GM23338 (cell line): ENCODE measurements around the gene PIM3. TPM values are rescaled to one million over a fixed set of nuclear protein-coding genes. Genes with fewer than 3 reads are reported as not detected.

Experiments
- ATAC-seq: fragments of 200-7000 bp; cut with Tn5 transposase; 3 replicates; pipeline ENCODE4 v1.9.1; 2020
- DNase-seq: peaks from one replicate; pipeline ENCODE4 v3.0.0-alpha.2; 2015; ENCODE audit warnings: low spot score
- H2AFZ ChIP-seq: fragments of 200-600 bp; sonication (generic); 2 replicates; pipeline ENCODE4 v1.8.0; 2016; ENCODE audit warnings: antibody characterized with exemption, mild to moderate bottlenecking, moderate library complexity
- H3F3A ChIP-seq: fragments of 200-600 bp; sonication (generic); replicated peaks from 2 replicates; pipeline ENCODE4 v1.8.0; 2017; ENCODE audit warnings: antibody characterized with exemption, mixed run types, low read depth
- H3K27ac ChIP-seq: fragments of 200-600 bp; sonication (generic); 2 replicates; pipeline ENCODE4 v1.6.1; 2016; ENCODE audit warnings: low read depth
- H3K27me3 ChIP-seq: fragments of 200-600 bp; sonication (generic); 2 replicates; pipeline ENCODE4 v1.8.0; 2016; ENCODE audit warnings: mild to moderate bottlenecking, mixed run types, moderate library complexity; ENCODE audit not compliant: insufficient read depth
- H3K36me3 ChIP-seq: fragments of 200-600 bp; sonication (generic); 2 replicates; pipeline ENCODE4 v1.8.0; 2016; ENCODE audit warnings: mild to moderate bottlenecking; ENCODE audit not compliant: insufficient read depth
- H3K4me1 ChIP-seq: fragments of 200-600 bp; sonication (generic); 2 replicates; pipeline ENCODE4 v1.8.0; 2016; ENCODE audit warnings: mild to moderate bottlenecking, moderate library complexity; ENCODE audit not compliant: insufficient read depth
- H3K4me2 ChIP-seq: fragments of 200-600 bp; sonication (generic); 2 replicates; pipeline ENCODE4 v1.7.1; 2017; ENCODE audit warnings: mixed run types
- H3K4me3 ChIP-seq: fragments of 200-600 bp; sonication (generic); 2 replicates; pipeline ENCODE4 v1.6.1; 2016; ENCODE audit warnings: mixed run types
- H3K79me2 ChIP-seq: fragments of 200-600 bp; sonication (generic); replicated peaks from 2 replicates; pipeline ENCODE4 v1.8.0; 2017; ENCODE audit warnings: mild to moderate bottlenecking; ENCODE audit not compliant: insufficient read depth
- H3K9me2 ChIP-seq: fragments of 200-600 bp; sonication (generic); 2 replicates; pipeline ENCODE4 v1.8.0; 2017; ENCODE audit not compliant: insufficient read depth
- H4K20me1 ChIP-seq: fragments of 200-600 bp; sonication (generic); replicated peaks from 2 replicates; pipeline ENCODE4 v1.8.0; 2017; ENCODE audit warnings: mild to moderate bottlenecking; ENCODE audit not compliant: insufficient read depth
- H3K27ac Mint-ChIP-seq: 2 replicates; pipeline ENCODE4 v1.8.0; 2020; ENCODE audit warnings: inconsistent platforms, mild to moderate bottlenecking, moderate library complexity, mixed read lengths
- H3K27me3 Mint-ChIP-seq: 3 replicates; pipeline ENCODE4 v1.8.0; 2022; ENCODE audit warnings: low read depth, mild to moderate bottlenecking, moderate library complexity, mixed read lengths, inconsistent platforms; ENCODE audit not compliant: insufficient read depth, poor library complexity
- H3K36me3 Mint-ChIP-seq: 3 replicates; pipeline ENCODE4 v1.8.0; 2021; ENCODE audit warnings: low read depth, mild to moderate bottlenecking, inconsistent platforms, moderate library complexity, mixed read lengths
- H3K4me1 Mint-ChIP-seq: 3 replicates; pipeline ENCODE4 v1.8.0; 2020; ENCODE audit warnings: mild to moderate bottlenecking, inconsistent platforms, mixed read lengths
- H3K4me3 Mint-ChIP-seq: 3 replicates; pipeline ENCODE4 v1.8.0; 2021; ENCODE audit warnings: moderate library complexity, mild to moderate bottlenecking, inconsistent platforms, mixed read lengths
- H3K9me3 Mint-ChIP-seq: 3 replicates; pipeline ENCODE4 v1.8.0; 2020; ENCODE audit warnings: moderate library complexity, mild to moderate bottlenecking, inconsistent platforms, mixed read lengths
- CREB1 ChIP-seq: fragments of 250-450 bp; sonication (Bioruptor Pico); IDR thresholded peaks from 2 replicates; pipeline ENCODE4 v1.5.0; 2020; ENCODE audit warnings: low read depth, mild to moderate bottlenecking, moderate library complexity
- EZH2 ChIP-seq: fragments of 200-600 bp; sonication (generic); IDR thresholded peaks from one replicate; pipeline ENCODE4 v1.8.0; 2017; ENCODE audit warnings: antibody characterized with exemption, mild to moderate bottlenecking, low read depth; ENCODE audit not compliant: unreplicated experiment
- EZH2phosphoT487 ChIP-seq: fragments of 200-600 bp; sonication (generic); IDR thresholded peaks from one replicate; pipeline ENCODE4 v1.8.1; 2018; ENCODE audit warnings: antibody characterized with exemption; ENCODE audit not compliant: unreplicated experiment
- JUNB ChIP-seq: IDR thresholded peaks from one replicate; pipeline ENCODE4 v1.6.1; 2016; ENCODE audit warnings: antibody characterized with exemption; ENCODE audit not compliant: unreplicated experiment
- NANOG ChIP-seq: IDR thresholded peaks from 2 replicates; pipeline ENCODE4 v1.6.1; 2016; ENCODE audit warnings: antibody characterized with exemption, borderline replicate concordance
- POLR2AphosphoS5 ChIP-seq: IDR thresholded peaks from 2 replicates; pipeline ENCODE4 v1.6.1; 2016; ENCODE audit warnings: antibody characterized with exemption, low read depth
- STAT1 ChIP-seq: IDR thresholded peaks from one replicate; pipeline ENCODE4 v1.6.1; 2016; ENCODE audit warnings: antibody characterized with exemption; ENCODE audit not compliant: unreplicated experiment
- ZNF114 ChIP-seq: fragments of 250-450 bp; sonication (Bioruptor Pico); IDR thresholded peaks from 2 replicates; pipeline ENCODE4 v1.5.0; 2020; ENCODE audit warnings: mild to moderate bottlenecking, moderate library complexity
- ZNF331 ChIP-seq: fragments of 250-450 bp; sonication (Bioruptor Pico); IDR thresholded peaks from 2 replicates; pipeline ENCODE4 v1.5.0; 2020; ENCODE audit warnings: low read depth, mild to moderate bottlenecking, moderate library complexity
- polyA plus RNA-seq: library from polyadenylated mRNA; unstranded; fragments of >200 nt; fragmentation: Nextera tagmentation; extraction: Ambion mirVana; gene quantifications from 2 replicates; pipeline ENCODE4 v1.2.1, GENCODE V29; 2016
- total RNA-seq: library from RNA; depleted of rRNA; stranded (reverse); fragments of >200 nt; shearing (Covaris generic); gene quantifications from 2 replicates; pipeline ENCODE4 v1.2.3, GENCODE V29; 2014
- TF ChIP-seq, protein P1 (sequence below): IDR thresholded peaks from one replicate; pipeline ENCODE4 v1.6.1; 2018; ENCODE audit warnings: antibody characterized with exemption; ENCODE audit not compliant: unreplicated experiment
- TF ChIP-seq, protein P2 (sequence below), 2 experiments: fragments of 200-600 bp in 1 of 2; sonication (generic) in 1 of 2; conservative IDR thresholded peaks; 2 replicates each; pipeline versions ENCODE4 v1.5.1 to v1.6.1; 2016 to 2017; ENCODE audit warnings: antibody characterized with exemption in 2 of 2, low read depth in 2 of 2, mild to moderate bottlenecking in 2 of 2, moderate library complexity in 1 of 2
- TF ChIP-seq, protein P3 (sequence below): IDR thresholded peaks from 2 replicates; pipeline ENCODE4 v1.6.1; 2016; ENCODE audit warnings: antibody characterized with exemption

PIM3 gene
- total and polyA plus RNA-seq, 2 experiments from 2014 or later = 17.7 to 37.3 TPM

DNA sequence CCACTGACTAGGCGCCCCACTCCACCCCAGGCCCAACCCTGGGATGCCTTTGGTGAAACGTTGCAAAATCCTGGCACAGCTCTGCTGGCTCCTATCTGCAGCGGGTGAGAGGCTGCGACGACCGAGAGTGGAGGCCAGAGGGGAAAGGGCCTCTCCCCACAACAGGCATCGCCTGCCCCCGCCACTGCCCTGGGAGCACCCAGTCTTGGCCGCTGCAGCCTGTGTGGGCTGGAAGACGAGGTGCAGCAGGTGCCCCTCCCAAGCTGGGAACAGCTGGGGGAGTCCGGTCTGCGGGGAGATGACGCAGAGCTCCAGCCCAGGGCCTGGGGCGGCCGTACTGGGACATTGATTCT lies 4.2 kb upstream of the PIM3 start (continued):
- TF ChIP-seq, protein P1, sequence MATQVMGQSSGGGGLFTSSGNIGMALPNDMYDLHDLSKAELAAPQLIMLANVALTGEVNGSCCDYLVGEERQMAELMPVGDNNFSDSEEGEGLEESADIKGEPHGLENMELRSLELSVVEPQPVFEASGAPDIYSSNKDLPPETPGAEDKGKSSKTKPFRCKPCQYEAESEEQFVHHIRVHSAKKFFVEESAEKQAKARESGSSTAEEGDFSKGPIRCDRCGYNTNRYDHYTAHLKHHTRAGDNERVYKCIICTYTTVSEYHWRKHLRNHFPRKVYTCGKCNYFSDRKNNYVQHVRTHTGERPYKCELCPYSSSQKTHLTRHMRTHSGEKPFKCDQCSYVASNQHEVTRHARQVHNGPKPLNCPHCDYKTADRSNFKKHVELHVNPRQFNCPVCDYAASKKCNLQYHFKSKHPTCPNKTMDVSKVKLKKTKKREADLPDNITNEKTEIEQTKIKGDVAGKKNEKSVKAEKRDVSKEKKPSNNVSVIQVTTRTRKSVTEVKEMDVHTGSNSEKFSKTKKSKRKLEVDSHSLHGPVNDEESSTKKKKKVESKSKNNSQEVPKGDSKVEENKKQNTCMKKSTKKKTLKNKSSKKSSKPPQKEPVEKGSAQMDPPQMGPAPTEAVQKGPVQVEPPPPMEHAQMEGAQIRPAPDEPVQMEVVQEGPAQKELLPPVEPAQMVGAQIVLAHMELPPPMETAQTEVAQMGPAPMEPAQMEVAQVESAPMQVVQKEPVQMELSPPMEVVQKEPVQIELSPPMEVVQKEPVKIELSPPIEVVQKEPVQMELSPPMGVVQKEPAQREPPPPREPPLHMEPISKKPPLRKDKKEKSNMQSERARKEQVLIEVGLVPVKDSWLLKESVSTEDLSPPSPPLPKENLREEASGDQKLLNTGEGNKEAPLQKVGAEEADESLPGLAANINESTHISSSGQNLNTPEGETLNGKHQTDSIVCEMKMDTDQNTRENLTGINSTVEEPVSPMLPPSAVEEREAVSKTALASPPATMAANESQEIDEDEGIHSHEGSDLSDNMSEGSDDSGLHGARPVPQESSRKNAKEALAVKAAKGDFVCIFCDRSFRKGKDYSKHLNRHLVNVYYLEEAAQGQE = no peak
- TF ChIP-seq JUNB (no peak), ZNF114 (CRISPR knock-in tag) (no peak), CREB1 (no peak), ZNF331 (no peak), EZH2 (no peak), EZH2phosphoT487 (no peak)
- TF ChIP-seq, protein P2, sequence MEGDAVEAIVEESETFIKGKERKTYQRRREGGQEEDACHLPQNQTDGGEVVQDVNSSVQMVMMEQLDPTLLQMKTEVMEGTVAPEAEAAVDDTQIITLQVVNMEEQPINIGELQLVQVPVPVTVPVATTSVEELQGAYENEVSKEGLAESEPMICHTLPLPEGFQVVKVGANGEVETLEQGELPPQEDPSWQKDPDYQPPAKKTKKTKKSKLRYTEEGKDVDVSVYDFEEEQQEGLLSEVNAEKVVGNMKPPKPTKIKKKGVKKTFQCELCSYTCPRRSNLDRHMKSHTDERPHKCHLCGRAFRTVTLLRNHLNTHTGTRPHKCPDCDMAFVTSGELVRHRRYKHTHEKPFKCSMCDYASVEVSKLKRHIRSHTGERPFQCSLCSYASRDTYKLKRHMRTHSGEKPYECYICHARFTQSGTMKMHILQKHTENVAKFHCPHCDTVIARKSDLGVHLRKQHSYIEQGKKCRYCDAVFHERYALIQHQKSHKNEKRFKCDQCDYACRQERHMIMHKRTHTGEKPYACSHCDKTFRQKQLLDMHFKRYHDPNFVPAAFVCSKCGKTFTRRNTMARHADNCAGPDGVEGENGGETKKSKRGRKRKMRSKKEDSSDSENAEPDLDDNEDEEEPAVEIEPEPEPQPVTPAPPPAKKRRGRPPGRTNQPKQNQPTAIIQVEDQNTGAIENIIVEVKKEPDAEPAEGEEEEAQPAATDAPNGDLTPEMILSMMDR (conservative IDR thresholded peaks at IDR 0.05; ENCODE audit: low read depth in 2 of 2) = no peak
- TF ChIP-seq, protein P3, sequence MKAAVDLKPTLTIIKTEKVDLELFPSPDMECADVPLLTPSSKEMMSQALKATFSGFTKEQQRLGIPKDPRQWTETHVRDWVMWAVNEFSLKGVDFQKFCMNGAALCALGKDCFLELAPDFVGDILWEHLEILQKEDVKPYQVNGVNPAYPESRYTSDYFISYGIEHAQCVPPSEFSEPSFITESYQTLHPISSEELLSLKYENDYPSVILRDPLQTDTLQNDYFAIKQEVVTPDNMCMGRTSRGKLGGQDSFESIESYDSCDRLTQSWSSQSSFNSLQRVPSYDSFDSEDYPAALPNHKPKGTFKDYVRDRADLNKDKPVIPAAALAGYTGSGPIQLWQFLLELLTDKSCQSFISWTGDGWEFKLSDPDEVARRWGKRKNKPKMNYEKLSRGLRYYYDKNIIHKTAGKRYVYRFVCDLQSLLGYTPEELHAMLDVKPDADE = no peak

DNA sequence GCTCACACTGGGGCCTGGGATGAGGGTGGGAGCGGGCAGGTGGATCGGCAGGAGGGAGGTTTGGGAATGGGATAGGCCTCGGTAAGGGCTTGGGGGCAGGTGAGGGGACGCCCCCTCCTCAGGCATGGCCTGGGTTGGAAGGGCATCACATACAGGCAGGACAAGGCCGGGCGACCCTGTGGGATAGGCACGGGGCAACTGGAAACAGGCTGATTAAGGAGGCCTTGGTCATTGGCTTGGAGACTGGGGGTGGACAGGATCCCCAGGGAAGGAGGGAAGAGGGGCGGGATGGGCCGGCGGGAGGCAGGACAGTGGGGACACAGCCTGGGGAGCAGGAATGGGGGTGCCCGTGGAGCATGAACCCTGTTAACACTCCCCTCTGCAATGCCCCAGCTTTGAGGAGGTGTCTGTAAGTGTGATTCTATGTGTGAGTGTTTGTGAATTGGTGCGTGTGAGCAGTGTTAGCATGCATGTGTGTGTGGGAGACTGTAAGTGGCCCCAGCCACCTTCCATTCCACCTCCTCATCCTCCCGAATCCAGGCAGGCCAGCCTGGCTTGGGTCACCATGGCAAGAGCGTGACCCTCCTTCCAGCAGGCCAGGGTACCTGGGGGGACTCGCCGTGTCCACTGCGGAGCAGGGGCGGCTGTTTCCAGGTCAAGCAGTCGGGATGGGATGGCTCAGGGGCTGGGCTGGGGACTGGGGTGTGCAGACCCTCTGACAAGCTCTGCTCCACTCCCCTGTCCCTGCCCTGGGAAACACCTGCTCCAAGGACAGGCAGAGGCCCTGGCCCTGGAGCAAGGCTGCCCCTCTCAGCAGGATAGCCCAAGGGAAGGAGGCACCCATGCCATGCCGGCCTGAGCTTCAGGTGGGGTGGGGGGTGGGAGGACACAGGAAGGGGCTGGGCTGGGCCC lies 3.4 kb upstream of the PIM3 start:
- no peak for DNase-seq
- no peak overlapping the region for H3K27ac Mint-ChIP-seq
- Histone ChIP-seq H3K79me2 (no peaks in the 10 kb centered on the region), H3F3A (no peaks in the 10 kb centered on the region), H2AFZ (no peak overlapping the region), H3K4me3 (no peak overlapping the region), H3K36me3 (no peaks in the 10 kb centered on the region), H4K20me1 (no peaks in the 10 kb centered on the region), H3K27ac (no peak overlapping the region), H3K4me1 (no peaks in the 10 kb centered on the region), H3K4me2 (no peak overlapping the region), H3K9me2 (no peaks in the 10 kb centered on the region), H3K27me3 (peaks cover 20% of the 10 kb centered on the region)
- no peak for ATAC-seq
- H3K36me3 Mint-ChIP-seq = peaks cover 4% of the 10 kb centered on the region; the same call in 2 of the 3 replicates
- H3K27me3 Mint-ChIP-seq = peaks cover 9% of the 10 kb centered on the region
- no peaks in the 10 kb centered on the region for H3K9me3 Mint-ChIP-seq
- peaks cover 8% of the 10 kb centered on the region; the same call in 2 of the 3 replicates for H3K4me1 Mint-ChIP-seq
- H3K4me3 Mint-ChIP-seq = no peak overlapping the region
- TF ChIP-seq, protein P2 (conservative IDR thresholded peaks at IDR 0.05; ENCODE audit: low read depth in 2 of 2) = no peak
- TF ChIP-seq EZH2phosphoT487 = no peak
- TF ChIP-seq, protein P1 = no peak
- TF ChIP-seq POLR2AphosphoS5 = no peak
- TF ChIP-seq, protein P3 = no peak
- no peak for TF ChIP-seq NANOG
- TF ChIP-seq ZNF114 (CRISPR knock-in tag) = no peak
- TF ChIP-seq STAT1 = no peak
- no peak for TF ChIP-seq ZNF331
